Measurements from ENCODE around the gene TMIE. TPM values are rescaled to one million over a fixed set of nuclear protein-coding genes. Genes with fewer than 3 reads are reported as not detected.

TMIE gene
- total RNA-seq, 1 experiment from 2014 or later = not detected

DNA sequence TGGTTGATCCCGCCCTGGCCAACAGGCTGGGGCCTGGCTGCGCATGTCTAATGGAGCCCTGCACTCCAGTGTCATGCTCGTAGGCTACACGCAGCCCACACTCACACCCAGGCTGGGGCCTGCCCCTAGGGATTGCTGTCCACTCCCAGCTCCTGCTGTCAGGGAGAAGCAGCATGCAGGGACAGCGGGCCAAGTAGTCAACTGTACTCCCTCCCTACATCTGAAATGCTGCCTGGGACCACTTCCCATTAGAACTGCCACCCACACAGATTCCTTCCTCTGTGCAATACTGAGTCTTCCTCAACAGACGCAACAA lies 23.8 kb upstream of the TMIE start:
- Histone ChIP-seq H3K4me3 (no peak overlapping the region), H3K36me3 (no peaks in the 10 kb centered on the region), H3K27me3 (no peaks in the 10 kb centered on the region), H3K9me3 (no peaks in the 10 kb centered on the region)
- no peak for DNase-seq

DNA sequence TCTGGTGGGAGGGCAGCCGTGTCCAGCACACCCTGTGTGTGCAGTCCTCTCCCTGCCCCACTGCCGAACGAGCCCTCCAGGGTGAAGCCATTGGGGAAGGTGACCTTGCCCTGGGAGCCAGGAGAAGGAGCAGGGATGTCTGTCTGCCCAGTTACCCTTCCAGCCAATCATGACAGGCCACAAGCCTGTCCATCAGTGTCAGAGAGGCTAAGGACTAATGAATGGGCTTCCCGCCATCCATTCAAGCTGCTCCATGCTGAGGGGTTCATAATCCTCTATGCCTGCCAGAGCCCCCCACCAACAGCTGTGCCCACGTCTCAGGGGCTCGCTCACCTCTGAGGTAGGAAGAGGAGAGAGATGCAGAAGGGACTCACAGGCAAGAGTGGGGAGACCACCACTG lies 22.9 kb upstream of the TMIE start:
- H3K36me3 ChIP-seq = no peaks in the 10 kb centered on the region
- DNase-seq = no peak
- H3K4me3 ChIP-seq = no peak overlapping the region
- H3K27me3 ChIP-seq = no peaks in the 10 kb centered on the region
- H3K9me3 ChIP-seq = no peaks in the 10 kb centered on the region

DNA sequence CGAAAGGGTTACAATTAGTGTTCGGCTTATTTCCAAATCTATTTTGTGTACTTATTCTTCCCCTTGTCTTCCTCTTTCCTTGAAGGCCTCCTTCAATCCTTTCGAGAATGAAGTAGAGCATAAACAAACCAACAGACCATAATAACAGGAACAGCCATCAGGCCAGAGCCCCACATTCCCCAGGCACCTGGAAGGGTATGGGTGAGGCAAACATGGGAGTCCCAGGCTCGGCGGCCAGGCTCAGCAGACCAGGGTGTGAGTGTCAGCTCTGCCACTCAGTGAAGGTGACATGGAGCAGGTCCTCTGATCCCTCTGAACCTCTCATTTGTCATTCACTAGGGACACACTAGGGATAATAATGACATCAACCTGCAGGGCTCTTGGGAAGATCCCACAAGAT lies 21.5 kb upstream of the TMIE start:
- Histone ChIP-seq H3K27me3 (no peaks in the 10 kb centered on the region), H3K9me3 (no peaks in the 10 kb centered on the region), H3K36me3 (no peaks in the 10 kb centered on the region), H3K4me3 (no peak overlapping the region)
- no peak for DNase-seq

DNA sequence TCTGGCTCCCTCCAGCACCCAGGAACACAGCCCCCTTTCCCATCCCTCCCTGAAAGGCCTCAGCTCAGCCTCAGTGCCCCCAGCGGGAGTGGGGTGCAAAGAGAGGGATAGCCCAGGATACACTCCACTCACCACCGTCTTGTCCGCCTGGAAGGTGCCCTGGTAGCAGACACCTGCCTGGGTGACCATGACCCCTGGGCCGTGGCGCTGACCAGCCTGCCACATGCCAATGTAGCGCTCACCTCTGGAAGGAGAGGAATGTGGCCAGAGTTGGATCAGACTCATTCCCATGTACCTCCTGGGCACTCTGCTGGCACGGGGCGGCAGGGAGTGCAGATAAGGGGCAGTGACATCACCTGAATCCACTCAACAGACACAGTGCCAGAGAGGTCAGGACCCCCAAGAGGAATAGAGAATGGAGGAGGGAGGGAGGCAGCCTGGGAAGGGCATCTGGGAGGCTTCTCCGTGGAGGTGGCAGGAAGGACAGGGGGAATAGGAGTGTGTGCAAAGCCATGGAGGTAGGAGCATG lies 20.8 kb upstream of the TMIE start:
- Histone ChIP-seq H3K4me3 (no peak overlapping the region), H3K9me3 (no peaks in the 10 kb centered on the region), H3K27me3 (no peaks in the 10 kb centered on the region), H3K36me3 (no peaks in the 10 kb centered on the region)
- no peak for DNase-seq

DNA sequence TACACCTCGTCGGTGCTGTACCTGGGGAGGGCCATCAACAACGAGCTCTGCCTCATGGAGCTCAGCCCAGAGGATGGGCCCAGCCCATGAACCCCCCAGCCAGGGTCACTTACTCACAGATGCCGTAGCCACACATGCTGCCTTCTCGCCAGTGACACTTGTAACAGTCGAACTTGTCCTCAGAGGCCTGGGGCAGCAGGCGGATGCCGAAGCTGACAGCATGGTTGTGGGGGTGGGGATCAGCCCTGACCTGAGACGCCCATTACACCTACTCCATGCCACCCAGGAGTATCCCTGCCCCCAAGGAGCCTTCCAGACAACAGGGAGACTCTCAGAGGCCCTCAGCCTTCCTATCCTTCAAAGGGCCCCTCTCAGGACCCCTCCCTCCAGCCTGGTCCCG lies 19.8 kb upstream of the TMIE start:
- Histone ChIP-seq H3K4me3 (no peak overlapping the region), H3K27me3 (no peaks in the 10 kb centered on the region), H3K36me3 (no peaks in the 10 kb centered on the region), H3K9me3 (no peaks in the 10 kb centered on the region)
- no peak for DNase-seq

DNA sequence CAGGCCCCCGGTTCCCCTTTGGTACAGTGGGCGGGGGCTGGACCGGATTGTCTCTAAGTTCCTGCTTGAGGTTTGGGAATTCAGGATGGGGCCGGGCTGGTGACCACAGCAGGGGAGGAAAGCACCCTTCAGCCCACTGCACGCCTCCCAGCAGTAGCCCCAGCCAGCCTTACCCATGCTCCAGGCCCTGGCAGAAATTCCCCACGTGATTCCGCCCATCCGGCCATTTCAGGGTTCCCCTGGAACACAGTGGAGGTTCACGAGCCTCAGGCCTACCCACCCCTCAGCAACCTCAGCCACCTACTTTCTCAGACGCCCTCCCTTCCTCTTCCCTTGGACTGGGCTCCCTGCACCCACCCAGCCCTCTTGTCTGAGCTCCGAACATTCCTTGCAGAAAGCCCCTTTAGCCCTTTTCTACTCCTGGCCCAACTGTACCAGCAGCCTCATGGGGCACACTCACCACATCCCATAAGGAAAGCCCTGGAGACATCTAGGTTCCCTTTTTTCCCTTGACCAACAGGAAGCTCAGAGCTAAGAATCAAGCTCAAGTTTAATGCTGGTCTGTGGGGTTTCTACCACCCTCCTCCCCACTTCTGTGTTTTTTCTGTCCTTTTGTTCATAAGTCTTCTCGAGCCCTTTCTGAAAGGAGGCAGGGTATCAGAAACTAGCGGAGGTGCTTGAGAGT lies 19.2 kb upstream of the TMIE start:
- no peak overlapping the region for H3K4me3 ChIP-seq
- H3K27me3 ChIP-seq = no peaks in the 10 kb centered on the region
- no peak for DNase-seq
- H3K36me3 ChIP-seq = no peaks in the 10 kb centered on the region
- H3K9me3 ChIP-seq = no peaks in the 10 kb centered on the region

DNA sequence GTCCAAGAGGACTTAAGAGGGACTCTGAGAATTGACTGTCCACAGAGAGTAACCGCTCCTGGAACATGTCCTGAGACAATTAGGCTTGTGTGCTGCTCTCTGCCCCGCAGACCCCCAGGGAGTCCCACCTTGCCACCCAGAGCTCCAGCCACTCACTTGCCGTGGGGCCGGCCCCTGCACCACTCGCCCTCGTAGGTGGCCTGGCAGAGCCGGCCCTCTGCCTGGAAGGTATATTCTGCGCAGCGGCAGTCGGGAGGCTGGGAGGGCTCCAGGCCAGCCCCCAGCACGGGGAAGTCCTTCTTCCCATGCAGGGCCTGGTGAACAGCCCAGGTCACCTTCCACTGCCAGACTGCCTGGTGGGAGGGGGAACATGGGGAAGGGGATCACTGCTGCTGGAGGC lies 18.2 kb upstream of the TMIE start:
- H3K9me3 ChIP-seq = no peaks in the 10 kb centered on the region
- H3K27me3 ChIP-seq = no peaks in the 10 kb centered on the region
- no peak for DNase-seq
- no peaks in the 10 kb centered on the region for H3K36me3 ChIP-seq
- no peak overlapping the region for H3K4me3 ChIP-seq

DNA sequence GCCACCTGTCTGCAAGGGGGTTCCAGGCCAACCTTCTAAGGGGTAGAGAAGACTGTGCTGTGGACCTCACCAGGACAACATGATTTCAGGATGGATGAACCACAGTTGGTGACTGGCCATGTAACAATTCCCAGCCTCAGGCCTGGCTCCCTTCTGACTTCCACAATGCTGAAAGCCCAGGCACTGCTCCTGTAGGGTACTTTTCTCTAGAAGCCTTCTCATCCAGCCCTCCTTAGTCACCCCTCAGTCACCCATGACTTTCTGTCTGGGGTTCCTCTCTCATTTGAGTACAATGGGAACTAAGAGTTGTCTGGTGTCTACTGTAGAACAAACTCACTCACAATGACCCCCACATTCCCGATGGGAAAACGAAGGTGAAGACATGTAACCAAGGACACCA lies 16.3 kb upstream of the TMIE start:
- no peaks in the 10 kb centered on the region for H3K27me3 ChIP-seq
- H3K9me3 ChIP-seq = no peaks in the 10 kb centered on the region
- H3K4me3 ChIP-seq = no peak overlapping the region
- no peak for DNase-seq
- no peaks in the 10 kb centered on the region for H3K36me3 ChIP-seq

DNA sequence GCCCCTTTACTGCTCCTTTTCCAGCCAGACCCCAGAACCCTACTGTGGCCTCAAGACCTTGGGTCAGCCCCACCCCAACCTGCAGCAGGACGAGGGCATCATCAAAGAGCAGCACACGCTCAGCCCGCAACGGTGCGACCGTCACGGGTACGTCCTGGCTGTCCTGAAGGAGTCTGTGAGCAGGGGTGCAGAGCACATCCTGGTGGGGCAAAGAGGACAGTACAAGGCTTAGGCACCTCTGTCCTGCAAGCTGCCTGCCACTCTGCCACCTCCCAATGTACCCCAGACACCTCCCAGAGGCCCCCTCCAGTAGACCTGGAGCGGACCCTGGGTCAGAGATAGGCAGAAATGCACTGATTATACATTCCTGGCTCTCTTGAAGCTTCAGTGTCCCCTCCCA lies 15.7 kb upstream of the TMIE start:
- Histone ChIP-seq H3K27me3 (no peaks in the 10 kb centered on the region), H3K36me3 (no peaks in the 10 kb centered on the region), H3K9me3 (no peaks in the 10 kb centered on the region), H3K4me3 (no peak overlapping the region)
- DNase-seq = no peak

DNA sequence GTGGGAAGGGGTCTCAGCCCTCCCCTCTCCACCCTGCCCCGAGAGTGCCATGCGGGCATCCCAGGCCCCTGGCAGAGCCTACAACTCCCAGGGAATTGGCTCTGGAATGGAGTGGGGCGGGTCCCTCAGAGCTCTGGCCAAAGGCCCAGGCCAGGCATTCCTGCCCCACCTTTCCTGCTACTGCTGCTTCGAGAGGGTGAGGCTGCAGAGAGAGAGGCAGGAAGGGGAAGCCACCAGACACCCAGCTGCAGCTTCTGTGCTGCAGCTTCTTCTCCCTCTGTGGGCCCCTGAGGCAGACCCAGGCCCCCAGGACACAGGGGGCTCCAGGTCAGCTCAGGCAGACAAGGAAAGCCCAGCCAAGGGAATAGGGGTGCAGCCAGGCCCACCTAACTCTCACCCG lies 10.4 kb upstream of the TMIE start:
- H3K9me3 ChIP-seq = no peaks in the 10 kb centered on the region
- DNase-seq = peak; percentile 41
- no peak overlapping the region for H3K4me3 ChIP-seq
- H3K36me3 ChIP-seq = no peaks in the 10 kb centered on the region
- H3K27me3 ChIP-seq = no peaks in the 10 kb centered on the region

DNA sequence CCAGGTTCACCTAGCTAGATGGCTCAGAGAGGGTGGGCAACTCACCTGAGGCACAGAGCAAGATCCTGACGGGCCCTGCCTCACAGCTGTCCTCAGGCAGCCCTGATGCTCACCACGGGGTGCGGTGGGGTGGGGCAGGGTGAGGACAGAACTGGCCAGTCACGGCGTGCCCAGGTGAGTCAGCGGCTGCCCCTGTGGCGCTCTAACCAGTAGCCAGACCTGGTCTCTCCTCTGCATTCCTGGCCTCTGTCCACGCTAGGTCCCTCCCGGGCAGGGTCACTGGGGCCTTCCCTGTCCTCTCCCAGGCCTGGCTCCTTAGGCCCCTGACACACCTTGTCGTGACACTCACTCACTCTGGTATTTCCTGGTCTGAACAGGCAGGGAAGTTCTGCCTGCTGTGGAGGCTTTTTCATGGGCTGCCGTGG lies 8.6 kb upstream of the TMIE start:
- Histone ChIP-seq H3K4me3 (no peak overlapping the region), H3K36me3 (no peaks in the 10 kb centered on the region), H3K27me3 (no peaks in the 10 kb centered on the region), H3K9me3 (no peaks in the 10 kb centered on the region)
- peak; percentile 5 for DNase-seq

DNA sequence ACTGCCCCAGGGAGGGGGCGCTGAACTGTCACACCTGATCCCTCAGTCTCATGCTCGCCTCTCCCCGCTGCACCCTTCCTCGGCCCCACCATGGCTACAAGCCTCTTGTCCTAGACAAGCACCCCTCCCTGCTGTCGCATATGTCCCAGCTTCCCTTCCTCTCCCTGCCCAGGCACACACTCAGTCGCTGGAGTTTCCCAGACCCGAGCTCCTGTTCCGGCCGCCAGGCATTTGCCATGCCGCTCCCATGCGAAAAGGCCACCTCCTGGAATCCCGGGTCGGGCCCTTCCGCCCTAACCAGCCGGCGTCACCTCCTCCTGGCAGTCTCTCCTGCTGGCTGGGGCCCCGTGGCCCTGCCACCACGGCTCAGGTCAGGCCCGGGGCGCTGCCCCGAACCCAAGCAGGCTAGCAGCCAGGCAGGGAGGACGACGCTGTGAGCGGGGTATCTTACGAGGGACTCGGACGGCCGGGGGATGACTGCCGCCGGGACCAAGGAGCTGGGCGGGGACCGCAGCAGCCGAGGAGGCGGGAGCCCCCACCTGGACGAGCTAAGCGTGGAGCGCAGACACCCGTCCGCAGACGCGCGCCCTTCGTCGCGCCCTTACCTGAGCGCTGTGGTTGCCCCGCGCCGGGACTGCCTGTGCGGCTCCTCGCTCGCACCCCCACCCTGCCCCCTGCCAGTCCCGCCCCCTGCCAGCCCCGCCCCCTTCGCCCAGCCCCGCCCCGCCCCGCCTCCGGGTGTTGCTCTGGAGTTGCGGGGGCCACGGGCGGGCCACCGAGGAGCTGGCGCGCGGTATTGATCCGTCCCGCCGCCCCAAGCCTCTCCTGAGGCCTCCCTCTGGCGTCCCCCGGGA lies 7.9 kb upstream of the TMIE start, which contains the start of gene ALS2CL:
ALS2CL (minus strand) TSS at position 642 of the 854 bp plus-strand sequence. CDS start 4,239 bp downstream, outside the sequence.
- Histone ChIP-seq H3K36me3 (no peaks in the 10 kb centered on the region), H3K27me3 (no peaks in the 10 kb centered on the region), H3K4me3 (peak within 1 kb of the TSS; percentile 48), H3K9me3 (no peaks in the 10 kb centered on the region)
- peak; percentile 12 for DNase-seq

DNA sequence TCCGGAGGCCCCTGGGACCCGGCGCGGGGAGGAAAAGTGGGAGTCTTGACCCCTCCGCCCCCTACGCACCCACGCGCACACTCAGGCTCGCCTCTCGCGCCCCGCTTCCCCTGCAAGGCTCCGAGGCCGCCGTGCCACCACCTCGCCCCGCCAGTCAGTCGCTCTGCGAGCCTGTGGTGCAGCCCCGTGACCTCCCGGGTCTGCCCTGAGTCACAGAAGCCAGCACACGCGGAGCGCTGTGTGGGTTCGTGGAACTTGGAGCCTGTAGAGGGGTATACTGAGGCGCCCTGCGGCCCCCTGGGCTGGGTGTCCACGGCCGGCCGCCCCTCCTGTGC lies 7.3 kb upstream of the TMIE start:
- DNase-seq = no peak
- no peaks in the 10 kb centered on the region for H3K9me3 ChIP-seq
- no peaks in the 10 kb centered on the region for H3K27me3 ChIP-seq
- H3K4me3 ChIP-seq = no peak overlapping the region; the same call in 1 of the 2 replicates
- no peaks in the 10 kb centered on the region for H3K36me3 ChIP-seq

DNA sequence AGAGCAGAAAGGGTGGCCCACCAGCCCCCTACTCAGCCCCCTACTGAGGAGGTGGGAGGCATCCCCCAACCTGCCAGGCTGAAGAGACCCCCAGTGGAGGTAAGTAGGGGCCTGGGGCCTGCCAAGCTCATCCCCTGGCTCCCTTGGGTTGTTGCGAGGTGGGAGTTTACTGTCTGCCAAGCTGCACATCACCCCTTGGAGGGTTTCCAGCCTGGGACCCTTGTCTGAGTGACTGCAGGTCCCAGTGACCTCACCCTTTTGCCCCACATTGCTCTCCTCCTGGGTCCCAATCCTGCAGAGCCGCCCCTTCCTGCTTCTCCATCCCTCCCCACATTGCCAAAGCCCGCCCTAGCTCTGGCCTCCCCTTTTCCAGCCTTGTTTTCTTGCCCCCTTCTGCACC lies 6.7 kb upstream of the TMIE start:
- Histone ChIP-seq H3K27me3 (no peaks in the 10 kb centered on the region), H3K9me3 (no peaks in the 10 kb centered on the region), H3K4me3 (no peak overlapping the region), H3K36me3 (no peaks in the 10 kb centered on the region)
- DNase-seq = no peak

DNA sequence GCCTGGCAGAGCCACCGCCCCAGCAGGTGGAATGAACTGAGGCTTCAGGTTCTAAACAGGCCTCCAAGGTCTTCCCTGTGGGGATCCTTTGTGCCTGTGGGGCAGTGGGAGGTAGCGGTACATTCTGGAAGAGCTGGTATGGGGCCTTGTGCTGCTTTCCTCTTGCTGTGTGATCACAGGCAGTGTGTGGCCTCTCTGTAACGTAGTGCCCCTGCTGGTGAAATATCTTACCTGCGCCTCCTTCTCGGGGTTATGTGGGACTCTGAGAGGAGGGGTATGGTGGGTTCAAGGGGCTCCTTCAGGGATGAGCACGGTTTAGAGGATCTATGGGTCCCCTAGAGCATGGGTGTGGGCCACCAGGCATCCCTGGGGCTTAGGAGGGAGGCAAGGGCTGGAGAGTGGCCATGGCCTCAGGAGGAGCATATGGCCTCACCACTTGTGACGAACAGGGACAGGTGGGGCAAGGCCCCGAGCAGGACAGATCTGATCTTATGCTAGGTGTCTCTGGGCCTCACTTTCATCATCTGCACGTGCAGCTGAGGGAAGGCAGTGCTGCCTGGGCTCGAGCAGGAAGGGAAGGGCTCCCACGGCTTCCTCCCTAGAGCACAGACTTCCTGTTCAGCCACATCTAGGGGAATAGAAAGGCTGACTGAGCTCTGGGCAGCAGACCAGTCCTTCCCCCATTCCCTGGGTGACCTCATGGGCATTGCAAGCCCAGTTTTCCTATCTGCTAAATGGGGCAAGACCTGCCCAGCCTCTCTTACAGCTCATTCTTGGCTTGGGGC lies 5.8 kb upstream of the TMIE start:
- peak; percentile 19 for DNase-seq
- no peaks in the 10 kb centered on the region for H3K27me3 ChIP-seq

DNA sequence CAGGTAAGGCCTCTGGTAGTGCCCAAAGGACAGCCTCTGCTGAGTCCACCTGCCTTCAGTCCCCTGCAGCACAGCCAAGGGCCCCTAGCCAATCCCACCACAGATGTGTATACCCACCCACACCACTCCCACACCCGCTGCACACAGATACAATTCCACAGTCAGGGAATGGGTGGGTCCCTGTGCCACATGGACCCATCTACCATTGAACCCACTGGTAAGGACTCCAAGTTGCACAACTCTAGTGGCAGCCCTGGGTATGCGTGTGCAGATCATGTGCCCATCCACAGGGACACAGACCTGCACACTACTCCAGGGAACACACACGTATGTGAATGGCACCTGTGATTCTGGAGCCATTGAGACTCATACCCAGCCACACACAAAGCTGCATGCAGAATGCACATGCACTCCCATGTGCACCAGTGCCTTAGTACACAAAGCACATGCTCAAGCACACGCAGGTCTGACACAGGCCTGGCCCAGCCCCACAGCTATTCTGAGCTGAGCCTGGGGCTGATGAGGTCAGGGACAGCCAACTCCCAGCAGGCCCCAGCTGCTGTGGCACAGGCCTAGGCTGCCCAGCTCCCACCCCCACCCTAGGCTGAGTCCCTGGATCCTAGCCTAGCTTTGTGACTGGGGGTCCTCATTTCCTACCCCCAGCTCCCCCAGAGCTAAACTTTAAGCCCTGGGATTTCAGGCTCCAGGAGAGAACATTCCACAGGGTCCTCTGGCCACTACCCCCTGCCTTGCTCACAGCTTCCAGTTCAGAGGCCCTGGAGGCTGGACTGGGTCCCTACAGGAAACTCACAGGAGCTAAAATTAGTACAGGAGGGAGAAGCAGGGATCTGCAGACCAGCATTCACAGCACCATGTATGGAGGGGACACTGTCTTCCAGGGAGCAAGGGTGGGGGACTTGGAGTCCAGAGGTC lies 5.0 kb upstream of the TMIE start:
- no peaks in the 10 kb centered on the region for H3K36me3 ChIP-seq
- no peaks in the 10 kb centered on the region for H3K27me3 ChIP-seq
- DNase-seq = no peak

More for the DNA sequence above, 5.8 kb upstream of the TMIE start:
- Histone ChIP-seq H3K36me3 (no peaks in the 10 kb centered on the region), H3K4me3 (no peak overlapping the region), H3K9me3 (no peaks in the 10 kb centered on the region)

More for the DNA sequence above, 5.0 kb upstream of the TMIE start:
- Histone ChIP-seq H3K9me3 (no peaks in the 10 kb centered on the region), H3K4me3 (no peak overlapping the region)

All from MG63 (cell line).